ENCODE data around the gene TNFRSF8. TPM values are rescaled to one million over a fixed set of nuclear protein-coding genes. Genes with fewer than 3 reads are reported as not detected.

TNFRSF8 gene
- total RNA-seq, 1 donor from 2014 or later: 0.52 TPM

GRCh38 chr1:12083766-12084165, 20.7 kb downstream of the TNFRSF8 start:
- no peaks in the 10 kb centered on the region for H3K36me3 ChIP-seq (ENCODE audit: control insufficient read depth in 3 of 3, insufficient read depth in 3 of 3, low read length in 3 of 3)
- H3K27ac ChIP-seq (ENCODE audit: low read depth, low read length): no peak overlapping the region
- peaks cover 0 to 8% (median 5%) of the 10 kb centered on the region in 3 donors for H3K27me3 ChIP-seq (ENCODE audit: control insufficient read depth in 3 of 3, insufficient read depth in 3 of 3, low read length in 3 of 3)
- no peak overlapping the region for H3K9ac ChIP-seq (ENCODE audit: low read depth in 1 of 3, low read length in 3 of 3)
- H3K9me3 ChIP-seq (ENCODE audit: control insufficient read depth in 3 of 3, low read length in 3 of 3): peaks cover 0 to 4% (median 4%) of the 10 kb centered on the region in 3 donors
- H3K4me1 ChIP-seq (ENCODE audit: control insufficient read depth in 3 of 3, insufficient read depth in 3 of 3, low read length in 3 of 3): no peaks in the 10 kb centered on the region
- H3K4me3 ChIP-seq (ENCODE audit: low read length in 3 of 3): no peak overlapping the region

- Histone ChIP-seq H3K4me1 (ENCODE audit: control insufficient read depth in 3 of 3, insufficient read depth in 3 of 3, low read length in 3 of 3) (no peaks in the 10 kb centered on the region), H3K36me3 (ENCODE audit: control insufficient read depth in 3 of 3, insufficient read depth in 3 of 3, low read length in 3 of 3) (no peaks in the 10 kb centered on the region), H3K9ac (ENCODE audit: low read depth in 1 of 3, low read length in 3 of 3) (no peak overlapping the region), H3K27ac (ENCODE audit: low read depth, low read length) (no peak overlapping the region), H3K9me3 (ENCODE audit: control insufficient read depth in 3 of 3, low read length in 3 of 3) (peaks cover 0 to 4% (median 4%) of the 10 kb centered on the region in 3 donors), H3K27me3 (ENCODE audit: control insufficient read depth in 3 of 3, insufficient read depth in 3 of 3, low read length in 3 of 3) (peaks cover 0 to 3% (median 0%) of the 10 kb centered on the region in 3 donors), H3K4me3 (ENCODE audit: low read length in 3 of 3) (no peak overlapping the region)
Measured at GRCh38 chr1:12085643-12086260, 22.6 kb downstream of the TNFRSF8 start.

- H3K27me3 ChIP-seq (ENCODE audit: control insufficient read depth in 3 of 3, insufficient read depth in 3 of 3, low read length in 3 of 3): peaks cover 0 to 3% (median 0%) of the 10 kb centered on the region in 3 donors
- no peak overlapping the region for H3K9ac ChIP-seq (ENCODE audit: low read depth in 1 of 3, low read length in 3 of 3)
- no peak overlapping the region for H3K4me3 ChIP-seq (ENCODE audit: low read length in 3 of 3)
- H3K9me3 ChIP-seq (ENCODE audit: control insufficient read depth in 3 of 3, low read length in 3 of 3): peaks cover 0 to 3% (median 3%) of the 10 kb centered on the region in 3 donors
- no peaks in the 10 kb centered on the region for H3K4me1 ChIP-seq (ENCODE audit: control insufficient read depth in 3 of 3, insufficient read depth in 3 of 3, low read length in 3 of 3)
- no peak overlapping the region for H3K27ac ChIP-seq (ENCODE audit: low read depth, low read length)
- H3K36me3 ChIP-seq (ENCODE audit: control insufficient read depth in 3 of 3, insufficient read depth in 3 of 3, low read length in 3 of 3): no peaks in the 10 kb centered on the region
Measured at GRCh38 chr1:12087797-12088314, 24.8 kb downstream of the TNFRSF8 start.

GRCh38 chr1:12088607-12089006, 25.5 kb downstream of the TNFRSF8 start:
- Histone ChIP-seq H3K36me3 (ENCODE audit: control insufficient read depth in 3 of 3, insufficient read depth in 3 of 3, low read length in 3 of 3) (no peaks in the 10 kb centered on the region), H3K27me3 (ENCODE audit: control insufficient read depth in 3 of 3, insufficient read depth in 3 of 3, low read length in 3 of 3) (peaks cover 0 to 3% (median 0%) of the 10 kb centered on the region in 3 donors), H3K9me3 (ENCODE audit: control insufficient read depth in 3 of 3, low read length in 3 of 3) (no peaks in the 10 kb centered on the region), H3K4me1 (ENCODE audit: control insufficient read depth in 3 of 3, insufficient read depth in 3 of 3, low read length in 3 of 3) (no peaks in the 10 kb centered on the region), H3K4me3 (ENCODE audit: low read length in 3 of 3) (no peak overlapping the region), H3K27ac (ENCODE audit: low read depth, low read length) (no peak overlapping the region), H3K9ac (ENCODE audit: low read depth in 1 of 3, low read length in 3 of 3) (no peak overlapping the region)

GRCh38 chr1:12090326-12090725, 27.2 kb downstream of the TNFRSF8 start:
- Histone ChIP-seq H3K27me3 (ENCODE audit: control insufficient read depth in 3 of 3, insufficient read depth in 3 of 3, low read length in 3 of 3) (peaks cover 0 to 3% (median 0%) of the 10 kb centered on the region in 3 donors), H3K4me1 (ENCODE audit: control insufficient read depth in 3 of 3, insufficient read depth in 3 of 3, low read length in 3 of 3) (no peaks in the 10 kb centered on the region), H3K9me3 (ENCODE audit: control insufficient read depth in 3 of 3, low read length in 3 of 3) (no peaks in the 10 kb centered on the region), H3K4me3 (ENCODE audit: low read length in 3 of 3) (no peak overlapping the region), H3K9ac (ENCODE audit: low read depth in 1 of 3, low read length in 3 of 3) (no peak overlapping the region), H3K36me3 (ENCODE audit: control insufficient read depth in 3 of 3, insufficient read depth in 3 of 3, low read length in 3 of 3) (no peaks in the 10 kb centered on the region), H3K27ac (ENCODE audit: low read depth, low read length) (no peak overlapping the region)

GRCh38 chr1:12091191-12091590, 28.1 kb downstream of the TNFRSF8 start:
- Histone ChIP-seq H3K27me3 (ENCODE audit: control insufficient read depth in 3 of 3, insufficient read depth in 3 of 3, low read length in 3 of 3) (peaks cover 0 to 3% (median 0%) of the 10 kb centered on the region in 3 donors), H3K4me3 (ENCODE audit: low read length in 3 of 3) (no peak overlapping the region), H3K27ac (ENCODE audit: low read depth, low read length) (no peak overlapping the region), H3K4me1 (ENCODE audit: control insufficient read depth in 3 of 3, insufficient read depth in 3 of 3, low read length in 3 of 3) (no peaks in the 10 kb centered on the region), H3K9ac (ENCODE audit: low read depth in 1 of 3, low read length in 3 of 3) (no peak overlapping the region), H3K9me3 (ENCODE audit: control insufficient read depth in 3 of 3, low read length in 3 of 3) (peaks cover 0 to 2% (median 0%) of the 10 kb centered on the region in 3 donors), H3K36me3 (ENCODE audit: control insufficient read depth in 3 of 3, insufficient read depth in 3 of 3, low read length in 3 of 3) (no peaks in the 10 kb centered on the region)

GRCh38 chr1:12094180-12094579, 31.1 kb downstream of the TNFRSF8 start:
- no peak overlapping the region for H3K4me3 ChIP-seq (ENCODE audit: low read length in 3 of 3)
- no peaks in the 10 kb centered on the region for H3K27me3 ChIP-seq (ENCODE audit: control insufficient read depth in 3 of 3, insufficient read depth in 3 of 3, low read length in 3 of 3)
- H3K36me3 ChIP-seq (ENCODE audit: control insufficient read depth in 3 of 3, insufficient read depth in 3 of 3, low read length in 3 of 3): no peaks in the 10 kb centered on the region
- H3K27ac ChIP-seq (ENCODE audit: low read depth, low read length): no peak overlapping the region
- H3K4me1 ChIP-seq (ENCODE audit: control insufficient read depth in 3 of 3, insufficient read depth in 3 of 3, low read length in 3 of 3): no peaks in the 10 kb centered on the region
- H3K9me3 ChIP-seq (ENCODE audit: control insufficient read depth in 3 of 3, low read length in 3 of 3): peaks cover 0 to 7% (median 0%) of the 10 kb centered on the region in 3 donors
- no peak overlapping the region for H3K9ac ChIP-seq (ENCODE audit: low read depth in 1 of 3, low read length in 3 of 3)

GRCh38 chr1:12095452-12096263, 32.6 kb downstream of the TNFRSF8 start:
- Histone ChIP-seq H3K4me3 (ENCODE audit: low read length in 3 of 3) (no peak overlapping the region), H3K9me3 (ENCODE audit: control insufficient read depth in 3 of 3, low read length in 3 of 3) (peaks cover 0 to 7% (median 0%) of the 10 kb centered on the region in 3 donors), H3K36me3 (ENCODE audit: control insufficient read depth in 3 of 3, insufficient read depth in 3 of 3, low read length in 3 of 3) (no peaks in the 10 kb centered on the region), H3K4me1 (ENCODE audit: control insufficient read depth in 3 of 3, insufficient read depth in 3 of 3, low read length in 3 of 3) (no peaks in the 10 kb centered on the region), H3K27me3 (ENCODE audit: control insufficient read depth in 3 of 3, insufficient read depth in 3 of 3, low read length in 3 of 3) (no peaks in the 10 kb centered on the region), H3K27ac (ENCODE audit: low read depth, low read length) (no peak overlapping the region), H3K9ac (ENCODE audit: low read depth in 1 of 3, low read length in 3 of 3) (no peak overlapping the region)

GRCh38 chr1:12096615-12097014, 33.5 kb downstream of the TNFRSF8 start:
- Histone ChIP-seq H3K4me1 (ENCODE audit: control insufficient read depth in 3 of 3, insufficient read depth in 3 of 3, low read length in 3 of 3) (no peaks in the 10 kb centered on the region), H3K4me3 (ENCODE audit: low read length in 3 of 3) (no peak overlapping the region), H3K36me3 (ENCODE audit: control insufficient read depth in 3 of 3, insufficient read depth in 3 of 3, low read length in 3 of 3) (no peaks in the 10 kb centered on the region), H3K27ac (ENCODE audit: low read depth, low read length) (no peak overlapping the region), H3K9me3 (ENCODE audit: control insufficient read depth in 3 of 3, low read length in 3 of 3) (peaks cover 0 to 7% (median 0%) of the 10 kb centered on the region in 3 donors), H3K9ac (ENCODE audit: low read depth in 1 of 3, low read length in 3 of 3) (no peak overlapping the region), H3K27me3 (ENCODE audit: control insufficient read depth in 3 of 3, insufficient read depth in 3 of 3, low read length in 3 of 3) (no peaks in the 10 kb centered on the region)

GRCh38 chr1:12097321-12097720, 34.2 kb downstream of the TNFRSF8 start:
- Histone ChIP-seq H3K27ac (ENCODE audit: low read depth, low read length) (no peak overlapping the region), H3K9ac (ENCODE audit: low read depth in 1 of 3, low read length in 3 of 3) (no peak overlapping the region), H3K4me3 (ENCODE audit: low read length in 3 of 3) (no peak overlapping the region), H3K4me1 (ENCODE audit: control insufficient read depth in 3 of 3, insufficient read depth in 3 of 3, low read length in 3 of 3) (no peaks in the 10 kb centered on the region), H3K36me3 (ENCODE audit: control insufficient read depth in 3 of 3, insufficient read depth in 3 of 3, low read length in 3 of 3) (no peaks in the 10 kb centered on the region), H3K9me3 (ENCODE audit: control insufficient read depth in 3 of 3, low read length in 3 of 3) (peaks cover 0 to 7% (median 0%) of the 10 kb centered on the region in 3 donors), H3K27me3 (ENCODE audit: control insufficient read depth in 3 of 3, insufficient read depth in 3 of 3, low read length in 3 of 3) (no peaks in the 10 kb centered on the region)
